Left lung (tissue), 10 donors: ENCODE data around the gene RANBP3L. TPM values are rescaled to one million over a fixed set of nuclear protein-coding genes. Genes with fewer than 3 reads are reported as not detected.
"Not testable (repeated sequence)": the region's sequence is repeated elsewhere in the genome, so short reads cannot be mapped to it uniquely, and the experiment has no call there.

Experiments used
- ATAC-seq: fragments of 200-7000 bp; cut with Tn5 transposase; one replicate; pipeline ENCODE4 v1.9.1; 2020; ENCODE audit warnings: moderate library complexity
- DNase-seq, 4 donors: peaks; one replicate each; pipeline ENCODE4 v3.0.0-alpha.2; 2013 to 2020
- H3K27ac ChIP-seq, 2 donors: fragments of 200-600 bp; sonication (generic) in 1 of 2; one replicate each; pipeline versions ENCODE4 v1.5.0 to v1.8.0; 2020 to 2021
- H3K27me3 ChIP-seq, 2 donors: fragments of 200-600 bp; sonication (generic) in 1 of 2; one replicate each; pipeline versions ENCODE4 v1.5.0 to v1.8.0; 2020 to 2021
- H3K36me3 ChIP-seq, 2 donors: fragments of 200-600 bp; sonication (generic) in 1 of 2; one replicate each; pipeline versions ENCODE4 v1.5.0 to v1.8.0; 2020 to 2021
- H3K4me1 ChIP-seq, 2 donors: fragments of 200-600 bp; one replicate each; pipeline ENCODE4 v1.8.0; 2021
- H3K4me3 ChIP-seq, 2 donors: fragments of 200-600 bp; sonication (generic) in 1 of 2; one replicate each; pipeline versions ENCODE4 v1.5.0 to v1.8.0; 2020 to 2021; ENCODE audit warnings: mild to moderate bottlenecking in 1 of 2
- H3K9me3 ChIP-seq, 2 donors: fragments of 200-600 bp; sonication (generic) in 1 of 2; one replicate each; pipeline versions ENCODE4 v1.5.0 to v1.8.0; 2020 to 2021
- intact Hi-C, 2 donors: fragments of 100-400 bp; cut with DNase I; formaldehyde crosslinking; loops; one replicate each; pipeline versions ENCODE4 v1.11.2 to v1.14.2; 2022
- polyA plus RNA-seq, 6 donors: library from polyadenylated mRNA; unstranded; fragments of 120-200 nt; gene quantifications; one replicate each; pipeline ENCODE4 v1.2.1, GENCODE V29; 2013; ENCODE audit not compliant: insufficient read length in 6 of 6
- total RNA-seq, 2 donors: library from RNA; stranded (reverse); fragmentation: NEBNext Ultra II Directional; extraction: Animal tissue kit (Norgen Biotek cat#: 25700); gene quantifications; one replicate each; pipeline ENCODE4 v1.2.1, GENCODE V29; 2021
- TF ChIP-seq, protein P1 (sequence below), 2 donors: fragments of 200-600 bp; sonication (generic) in 1 of 2; IDR thresholded peaks; one replicate each; pipeline versions ENCODE4 v1.5.0 to v1.8.0; 2021; ENCODE audit warnings: antibody characterized with exemption in 2 of 2
- donor health status: DM: no; HTN: yes; CAD: no.
- donor health status: DM: no; HTN: no; CAD: no.

RANBP3L gene
- total and polyA plus RNA-seq, 8 donors = 1.1 to 7.1 (median 2.2) TPM

DNA sequence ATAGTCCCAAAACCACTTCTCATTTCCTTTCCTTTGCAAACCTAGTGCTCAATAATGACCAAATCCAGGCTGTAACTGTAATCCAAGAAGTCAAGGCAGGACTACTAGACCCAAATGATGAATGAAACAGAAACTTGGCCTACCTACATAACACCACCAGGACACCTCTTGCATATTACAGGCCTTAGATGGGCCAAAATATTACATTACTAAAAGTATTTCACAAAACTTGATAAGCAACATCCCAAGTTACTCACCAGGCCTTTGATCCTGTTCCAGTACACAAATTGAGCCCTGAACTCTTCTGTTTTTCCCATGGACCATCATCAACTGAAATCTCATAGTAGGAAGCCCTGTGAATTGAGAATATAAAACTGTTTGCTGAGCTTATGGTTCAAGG lies 94.8 kb downstream of the RANBP3L start:
- intact Hi-C loops = no loop called here
- ATAC-seq (no peak), DNase-seq (no peak)
- TF ChIP-seq, protein P1, sequence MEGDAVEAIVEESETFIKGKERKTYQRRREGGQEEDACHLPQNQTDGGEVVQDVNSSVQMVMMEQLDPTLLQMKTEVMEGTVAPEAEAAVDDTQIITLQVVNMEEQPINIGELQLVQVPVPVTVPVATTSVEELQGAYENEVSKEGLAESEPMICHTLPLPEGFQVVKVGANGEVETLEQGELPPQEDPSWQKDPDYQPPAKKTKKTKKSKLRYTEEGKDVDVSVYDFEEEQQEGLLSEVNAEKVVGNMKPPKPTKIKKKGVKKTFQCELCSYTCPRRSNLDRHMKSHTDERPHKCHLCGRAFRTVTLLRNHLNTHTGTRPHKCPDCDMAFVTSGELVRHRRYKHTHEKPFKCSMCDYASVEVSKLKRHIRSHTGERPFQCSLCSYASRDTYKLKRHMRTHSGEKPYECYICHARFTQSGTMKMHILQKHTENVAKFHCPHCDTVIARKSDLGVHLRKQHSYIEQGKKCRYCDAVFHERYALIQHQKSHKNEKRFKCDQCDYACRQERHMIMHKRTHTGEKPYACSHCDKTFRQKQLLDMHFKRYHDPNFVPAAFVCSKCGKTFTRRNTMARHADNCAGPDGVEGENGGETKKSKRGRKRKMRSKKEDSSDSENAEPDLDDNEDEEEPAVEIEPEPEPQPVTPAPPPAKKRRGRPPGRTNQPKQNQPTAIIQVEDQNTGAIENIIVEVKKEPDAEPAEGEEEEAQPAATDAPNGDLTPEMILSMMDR (IDR thresholded peaks at IDR 0.05) = no peak
- peaks cover 0 to 5% of the 10 kb centered on the region in 2 donors for H3K4me1 ChIP-seq
- H3K27ac ChIP-seq = no peak overlapping the region
- H3K27me3 ChIP-seq = no peaks in the 10 kb centered on the region
- H3K4me3 ChIP-seq = no peak overlapping the region
- peaks cover 0 to 44% of the 10 kb centered on the region in 2 donors for H3K36me3 ChIP-seq
- no peaks in the 10 kb centered on the region for H3K9me3 ChIP-seq

DNA sequence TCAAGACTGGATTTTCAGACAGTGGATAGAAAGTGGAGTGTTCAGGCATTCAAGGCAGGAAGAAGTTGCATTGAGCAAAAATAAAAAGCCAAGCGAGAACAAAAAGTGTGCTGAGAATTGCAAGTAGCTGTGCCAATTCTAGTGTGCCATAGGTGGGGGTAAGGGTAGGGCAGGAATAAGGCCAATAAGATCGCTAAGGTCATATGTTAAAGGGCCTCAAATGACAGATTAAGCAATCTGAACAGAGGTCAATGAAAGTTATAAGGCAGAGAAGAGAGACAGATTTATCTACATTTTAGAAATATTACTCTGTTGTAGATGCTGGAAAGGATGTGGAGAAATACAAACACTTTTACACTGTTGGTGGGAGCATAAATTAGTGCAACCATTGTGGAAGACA lies 96.4 kb downstream of the RANBP3L start:
- Histone ChIP-seq H3K27ac (no peak overlapping the region), H3K9me3 (no peaks in the 10 kb centered on the region), H3K36me3 (peaks cover 0 to 39% of the 10 kb centered on the region in 2 donors), H3K4me3 (no peak overlapping the region), H3K4me1 (peaks cover 0 to 5% of the 10 kb centered on the region in 2 donors), H3K27me3 (no peaks in the 10 kb centered on the region)
- TF ChIP-seq, protein P1 (IDR thresholded peaks at IDR 0.05) = no peak
- DNase-seq = no peak
- no peak for ATAC-seq
- intact Hi-C loops = no loop called here

DNA sequence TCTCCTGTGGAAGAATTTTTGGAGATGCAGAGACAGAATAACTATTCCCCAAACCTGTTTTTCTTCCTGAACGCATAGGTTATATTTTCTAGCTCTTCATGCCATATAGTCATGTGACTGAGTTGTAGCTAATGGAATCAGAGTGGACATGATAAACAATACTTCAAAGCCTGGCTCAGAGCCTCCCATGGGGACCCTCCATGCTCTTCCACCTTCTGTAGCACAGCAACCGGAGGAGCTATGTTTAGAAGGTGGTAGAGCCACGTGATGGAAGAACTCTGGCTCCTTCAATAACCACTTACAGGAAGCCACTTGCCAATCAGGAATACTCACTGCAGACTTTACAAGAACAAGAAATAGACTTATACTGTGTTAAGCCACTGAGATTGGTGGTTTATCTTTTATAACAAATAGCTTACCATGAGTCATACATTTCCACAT lies 99.2 kb downstream of the RANBP3L start:
- no peaks in the 10 kb centered on the region for H3K27me3 ChIP-seq
- H3K4me3 ChIP-seq = no peak overlapping the region
- no peak overlapping the region for H3K27ac ChIP-seq
- DNase-seq (no peak), ATAC-seq (peak; percentile 76)
- no peaks in the 10 kb centered on the region for H3K9me3 ChIP-seq
- TF ChIP-seq, protein P1 (IDR thresholded peaks at IDR 0.05) = no peak
- H3K36me3 ChIP-seq = peaks cover 0 to 41% of the 10 kb centered on the region in 2 donors
- H3K4me1 ChIP-seq = peaks cover 0 to 5% of the 10 kb centered on the region in 2 donors
- intact Hi-C loops = no loop called here

DNA sequence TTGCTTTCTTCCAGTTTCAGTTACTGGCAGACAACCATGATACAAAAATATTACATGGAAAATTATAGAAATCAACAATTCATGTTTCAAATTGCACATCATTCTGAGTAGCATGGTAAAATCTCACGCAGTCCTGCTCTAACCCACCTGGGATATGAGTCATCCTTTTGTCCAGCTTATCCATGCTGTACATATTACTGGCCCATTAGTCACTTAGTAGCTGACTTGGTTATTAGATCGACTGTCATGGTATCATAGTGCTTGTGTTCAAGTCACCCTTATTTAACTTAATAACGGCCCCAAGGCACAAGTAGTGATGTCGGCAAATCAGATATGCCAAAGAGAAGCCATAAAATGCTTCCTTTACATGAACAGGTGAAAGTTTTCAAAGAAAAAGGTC lies 101.2 kb downstream of the RANBP3L start:
- no peak for DNase-seq
- Histone ChIP-seq H3K4me1 (peaks cover 0 to 5% of the 10 kb centered on the region in 2 donors), H3K4me3 (no peak overlapping the region), H3K27ac (no peak overlapping the region), H3K36me3 (peaks cover 0 to 47% of the 10 kb centered on the region in 2 donors), H3K27me3 (no peaks in the 10 kb centered on the region), H3K9me3 (no peaks in the 10 kb centered on the region)
- TF ChIP-seq, protein P1 (IDR thresholded peaks at IDR 0.05) = no peak
- intact Hi-C loops = no loop called here
- ATAC-seq = no peak

DNA sequence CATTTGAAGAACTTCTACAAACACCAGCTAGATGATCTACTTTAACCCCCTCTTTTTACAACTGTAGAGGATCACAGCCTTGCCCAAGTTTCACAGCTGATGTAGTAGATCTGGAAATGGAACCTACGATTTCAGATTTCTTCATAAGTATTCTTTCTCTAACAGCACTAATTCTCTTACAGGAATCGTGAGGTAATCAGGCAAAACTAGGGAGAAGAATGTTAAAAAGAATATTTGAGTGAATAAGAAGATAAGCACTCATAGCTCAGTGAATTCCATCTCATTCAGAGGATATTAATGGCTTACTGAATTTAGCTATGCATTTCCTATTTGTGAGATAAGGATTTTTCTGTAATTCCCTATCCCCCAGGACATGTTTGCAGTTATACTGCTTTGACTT lies 102.1 kb downstream of the RANBP3L start:
- Histone ChIP-seq H3K4me1 (peaks cover 0 to 5% of the 10 kb centered on the region in 2 donors), H3K9me3 (no peaks in the 10 kb centered on the region), H3K27me3 (no peaks in the 10 kb centered on the region), H3K27ac (no peak overlapping the region), H3K4me3 (no peak overlapping the region), H3K36me3 (peaks cover 0 to 51% of the 10 kb centered on the region in 2 donors)
- intact Hi-C loops = no loop called here
- TF ChIP-seq, protein P1 (IDR thresholded peaks at IDR 0.05) = no peak
- ATAC-seq = no peak
- DNase-seq = no peak

DNA sequence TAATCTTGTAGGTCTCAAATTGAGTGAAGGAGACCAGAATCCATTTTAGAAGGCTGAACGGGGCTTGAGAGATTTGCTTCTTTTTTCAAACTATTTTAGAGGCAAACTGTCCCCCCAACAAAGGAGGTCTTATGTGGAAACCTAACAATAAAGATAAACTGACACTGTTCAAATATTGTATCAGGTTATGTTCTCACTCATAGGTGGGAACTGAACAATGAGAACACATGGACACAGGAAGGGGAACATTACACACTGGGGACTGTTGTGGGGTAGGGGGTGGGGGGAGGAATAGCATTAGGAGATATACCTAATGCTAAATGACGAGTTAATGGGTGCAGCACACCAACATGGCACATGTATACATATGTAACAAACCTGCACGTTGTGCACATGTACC lies 102.9 kb downstream of the RANBP3L start:
- H3K9me3 ChIP-seq, H3K4me1 ChIP-seq, ATAC-seq, H3K27me3 ChIP-seq, H3K27ac ChIP-seq, H3K4me3 ChIP-seq, intact Hi-C loops, DNase-seq: not testable (repeated sequence)
- peaks cover 0 to 55% of the 10 kb centered on the region in 2 donors for H3K36me3 ChIP-seq
